SK-N-SH (cell line): ENCODE results near the gene DMRTA2. TPM values are rescaled to one million over a fixed set of nuclear protein-coding genes. Genes with fewer than 3 reads are reported as not detected.
"Not testable (repeated sequence)": the region's sequence is repeated elsewhere in the genome, so short reads cannot be mapped to it uniquely, and the experiment has no call there.

ENCODE experiments used
- CTCF ChIA-PET: fragments of 300-600, 350-600 bp; formaldehyde crosslinking; extraction: SDS; loops from one replicate; lab custom pipeline; 2021; lab: Yijun Ruan, JAX
- POLR2A ChIA-PET: fragments of 350-600 bp; sonication (Branson Sonifier 250); formaldehyde crosslinking; extraction: SDS; loops from one replicate; lab custom pipeline; 2020; ENCODE audit warnings: antibody characterized with exemption, inconsistent platforms; lab: Yijun Ruan, JAX
- DNase-seq: peaks from one replicate; pipeline ENCODE4 v3.0.0; 2012
- H2AFZ ChIP-seq: fragments of 200-600 bp; sonication (generic); 2 replicates; pipeline ENCODE4 v1.8.1; 2016; ENCODE audit warnings: antibody characterized with exemption, mild to moderate bottlenecking, low read depth
- H3F3A ChIP-seq: fragments of 200-600 bp; sonication (generic); replicated peaks from 2 replicates; pipeline ENCODE3; 2016; ENCODE audit warnings: antibody characterized with exemption, mild to moderate bottlenecking; ENCODE audit not compliant: insufficient read depth
- H3K27ac ChIP-seq, 2 experiments: fragments of 200-500 bp in 1 of 2; fragments of 200-600 bp in 1 of 2; sonication (Bioruptor generic) in 1 of 2; sonication (generic), shearing (Covaris generic) in 1 of 2; 2 replicates each; pipeline versions ENCODE4 v1.5.1 to v1.6.1; 2014 to 2016; ENCODE audit warnings: low read depth in 2 of 2, inconsistent platforms in 1 of 2, low read length in 1 of 2, mild to moderate bottlenecking in 1 of 2, mixed read lengths in 1 of 2
- H3K27me3 ChIP-seq: fragments of 200-600 bp; sonication (generic), shearing (Covaris generic); 2 replicates; pipeline ENCODE4 v1.6.1; 2016; ENCODE audit warnings: mixed run types; ENCODE audit not compliant: insufficient read depth
- H3K36me3 ChIP-seq, 2 experiments: fragments of 200-500 bp in 1 of 2; fragments of 200-600 bp in 1 of 2; sonication (Bioruptor generic) in 1 of 2; sonication (generic) in 1 of 2; replicated peaks in 1 of 2; 2 replicates each; pipeline versions ENCODE3 to v1.5.1; 2014 to 2016; ENCODE audit warnings: low read length in 1 of 2, mild to moderate bottlenecking in 1 of 2; ENCODE audit not compliant: insufficient read depth in 2 of 2, control insufficient read depth in 1 of 2
- H3K4me1 ChIP-seq, 2 experiments: fragments of 200-500 bp in 1 of 2; fragments of 200-600 bp in 1 of 2; sonication (Bioruptor generic) in 1 of 2; sonication (generic), shearing (Covaris generic) in 1 of 2; 2 replicates each; pipeline versions ENCODE4 v1.5.1 to v1.6.1; 2014 to 2016; ENCODE audit warnings: low read depth in 1 of 2, low read length in 1 of 2, mixed run types in 1 of 2; ENCODE audit not compliant: insufficient read depth in 2 of 2, control insufficient read depth in 1 of 2
- H3K4me2 ChIP-seq: fragments of 200-600 bp; sonication (generic), shearing (Covaris generic); 2 replicates; pipeline ENCODE4 v1.6.1; 2017; ENCODE audit warnings: mixed run types
- H3K4me3 ChIP-seq, 2 experiments: fragments of 200-500 bp in 1 of 2; fragments of 200-600 bp in 1 of 2; sonication (Bioruptor generic) in 1 of 2; sonication (generic), shearing (Covaris generic) in 1 of 2; 2 replicates each; pipeline versions ENCODE4 v1.5.1 to v1.8.1; 2014 to 2016; ENCODE audit warnings: low read depth in 2 of 2, inconsistent platforms in 1 of 2, low read length in 1 of 2, mild to moderate bottlenecking in 1 of 2, mixed read lengths in 1 of 2, moderate library complexity in 1 of 2
- H3K79me2 ChIP-seq: fragments of 200-600 bp; sonication (generic); 2 replicates; pipeline ENCODE4 v1.8.1; 2017; ENCODE audit warnings: mild to moderate bottlenecking; ENCODE audit not compliant: insufficient read depth
- H3K9ac ChIP-seq: fragments of 200-600 bp; sonication (generic); 2 replicates; pipeline ENCODE4 v1.6.1; 2017; ENCODE audit warnings: mixed run types
- H3K9me2 ChIP-seq: fragments of 200-600 bp; sonication (generic); 2 replicates; pipeline ENCODE4 v1.6.1; 2017; ENCODE audit warnings: mixed run types
- H3K9me3 ChIP-seq: fragments of 200-600 bp; sonication (generic); 2 replicates; pipeline ENCODE4 v1.6.1; 2017; ENCODE audit warnings: mixed run types, mild to moderate bottlenecking, moderate library complexity
- H4K20me1 ChIP-seq: fragments of 200-600 bp; sonication (generic); 2 replicates; pipeline ENCODE4 v1.6.1; 2017; ENCODE audit warnings: mild to moderate bottlenecking, mixed run types; ENCODE audit not compliant: insufficient read depth
- CHD2 ChIP-seq: fragments of 150-350 bp; IDR thresholded peaks from 2 replicates; pipeline ENCODE4 v1.6.1; 2018; ENCODE audit warnings: low read length; ENCODE audit not compliant: partially characterized antibody
- FOSL2 ChIP-seq: IDR thresholded peaks from 2 replicates; pipeline ENCODE4 v1.4.0; 2012; ENCODE audit warnings: low read depth, mild to moderate bottlenecking, moderate library complexity, borderline replicate concordance
- FOXM1 ChIP-seq: IDR thresholded peaks from 2 replicates; pipeline ENCODE4 v1.4.0; 2012; ENCODE audit warnings: low read depth, mild to moderate bottlenecking
- GATA2 ChIP-seq: sonication (generic); formaldehyde crosslinking; IDR thresholded peaks from 2 replicates; pipeline ENCODE4 v1.5.0; 2020; ENCODE audit warnings: mild to moderate bottlenecking, missing genetic modification reagents
- MEF2A ChIP-seq: IDR thresholded peaks from 2 replicates; pipeline ENCODE4 v1.4.0; 2012; ENCODE audit warnings: low read depth, borderline replicate concordance
- NFIC ChIP-seq: IDR thresholded peaks from 2 replicates; pipeline ENCODE4 v1.4.0; 2012; ENCODE audit warnings: borderline replicate concordance
- NRF1 ChIP-seq: IDR thresholded peaks from 2 replicates; pipeline ENCODE4 v1.6.1; 2012; ENCODE audit warnings: low read depth, mild to moderate bottlenecking, low read length
- RCOR1 ChIP-seq: fragments of 150-350 bp; IDR thresholded peaks from 2 replicates; pipeline ENCODE4 v1.6.1; 2017; ENCODE audit warnings: antibody characterized with exemption, low read length
- RFX5 ChIP-seq: IDR thresholded peaks from 2 replicates; pipeline ENCODE4 v1.6.1; 2012; ENCODE audit warnings: mild to moderate bottlenecking, improper control_type of control experiment, low read length
- TAF1 ChIP-seq: IDR thresholded peaks from 2 replicates; pipeline ENCODE4 v1.6.1; 2012; ENCODE audit warnings: low read depth, mild to moderate bottlenecking, low read length, moderate library complexity, borderline replicate concordance
- TEAD4 ChIP-seq: IDR thresholded peaks from 2 replicates; pipeline ENCODE4 v1.4.0; 2012; ENCODE audit warnings: mild to moderate bottlenecking, borderline replicate concordance; ENCODE audit not compliant: insufficient read depth
- WGBS: methylation state at CpG from one replicate; pipeline ENCODE4 v1.1.6; 2017; ENCODE audit warnings: low lambda C conversion rate; 5-methylcytosine and 5-hydroxymethylcytosine counted together
- polyA plus RNA-seq, 3 experiments: library from polyadenylated mRNA; depleted of rRNA; stranded (reverse); fragments of >200 nt; gene quantifications; 2 replicates each; pipeline ENCODE4 v1.2.3, GENCODE V29; 2012
- TF ChIP-seq, protein P1 (sequence below): fragments of 150-350 bp; IDR thresholded peaks from 2 replicates; pipeline ENCODE4 v1.6.1; 2016; ENCODE audit warnings: mild to moderate bottlenecking, low read depth, low read length
- TF ChIP-seq, protein P2 (sequence below): fragments of 200-600 bp; sonication (generic); IDR thresholded peaks from 2 replicates; pipeline ENCODE4 v1.6.1; 2017; ENCODE audit warnings: antibody characterized with exemption, mild to moderate bottlenecking, moderate library complexity
- TF ChIP-seq, protein P3 (sequence below): IDR thresholded peaks from 2 replicates; pipeline ENCODE4 v1.4.0; 2012; ENCODE audit warnings: low read depth, borderline replicate concordance
- TF ChIP-seq, protein P4 (sequence below): IDR thresholded peaks from 2 replicates; pipeline ENCODE4; 2012
- TF ChIP-seq, protein P5 (sequence below): fragments of 150-350 bp; IDR thresholded peaks from 2 replicates; pipeline ENCODE4 v1.6.1; 2017; ENCODE audit warnings: antibody characterized with exemption, low read length, low read depth, borderline replicate concordance

DMRTA2 gene
- polyA plus RNA-seq, 1 of the 3 experiments (the other 2 are of a cell fraction): 0.02 TPM

DNA sequence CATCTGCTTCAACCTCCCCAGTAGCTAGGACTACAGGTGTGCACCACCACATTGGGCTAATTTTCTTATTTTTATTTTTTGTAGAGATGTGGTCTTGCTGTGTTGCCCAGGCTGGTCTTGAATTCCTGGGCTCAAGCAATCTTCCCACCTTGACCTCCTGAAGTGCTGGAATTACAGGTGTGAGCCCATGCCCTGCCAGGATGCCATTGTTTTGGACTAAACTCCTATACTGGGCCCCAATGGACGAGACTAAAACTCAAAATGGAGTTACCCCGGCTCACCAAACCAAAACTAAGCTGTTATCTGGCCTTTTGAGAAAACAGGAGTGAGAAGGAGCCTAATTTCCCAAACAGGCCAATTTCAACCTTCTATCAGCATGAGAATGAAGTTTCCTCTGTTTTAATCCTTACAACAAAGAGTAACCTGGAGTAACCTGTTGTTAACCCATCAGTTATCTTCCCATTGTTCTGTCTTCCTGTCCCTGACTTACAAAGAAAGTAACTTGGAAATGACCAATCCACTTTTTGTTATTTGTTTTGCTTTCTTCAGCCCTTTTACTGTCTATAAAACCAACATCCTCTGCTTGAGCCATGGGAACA is 29.6 kb downstream of the DMRTA2 start:
- no peaks in the 10 kb centered on the region for H4K20me1 ChIP-seq
- TF ChIP-seq, protein P1, sequence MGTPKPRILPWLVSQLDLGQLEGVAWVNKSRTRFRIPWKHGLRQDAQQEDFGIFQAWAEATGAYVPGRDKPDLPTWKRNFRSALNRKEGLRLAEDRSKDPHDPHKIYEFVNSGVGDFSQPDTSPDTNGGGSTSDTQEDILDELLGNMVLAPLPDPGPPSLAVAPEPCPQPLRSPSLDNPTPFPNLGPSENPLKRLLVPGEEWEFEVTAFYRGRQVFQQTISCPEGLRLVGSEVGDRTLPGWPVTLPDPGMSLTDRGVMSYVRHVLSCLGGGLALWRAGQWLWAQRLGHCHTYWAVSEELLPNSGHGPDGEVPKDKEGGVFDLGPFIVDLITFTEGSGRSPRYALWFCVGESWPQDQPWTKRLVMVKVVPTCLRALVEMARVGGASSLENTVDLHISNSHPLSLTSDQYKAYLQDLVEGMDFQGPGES: no peak
- TF ChIP-seq MEF2A (no peak), RFX5 (no peak), GATA2 (CRISPR knock-in tag) (no peak), NRF1 (no peak), RCOR1 (no peak), TAF1 (no peak), CHD2 (no peak), NFIC (no peak), TEAD4 (no peak), FOXM1 (no peak), FOSL2 (no peak)
- TF ChIP-seq, protein P2, sequence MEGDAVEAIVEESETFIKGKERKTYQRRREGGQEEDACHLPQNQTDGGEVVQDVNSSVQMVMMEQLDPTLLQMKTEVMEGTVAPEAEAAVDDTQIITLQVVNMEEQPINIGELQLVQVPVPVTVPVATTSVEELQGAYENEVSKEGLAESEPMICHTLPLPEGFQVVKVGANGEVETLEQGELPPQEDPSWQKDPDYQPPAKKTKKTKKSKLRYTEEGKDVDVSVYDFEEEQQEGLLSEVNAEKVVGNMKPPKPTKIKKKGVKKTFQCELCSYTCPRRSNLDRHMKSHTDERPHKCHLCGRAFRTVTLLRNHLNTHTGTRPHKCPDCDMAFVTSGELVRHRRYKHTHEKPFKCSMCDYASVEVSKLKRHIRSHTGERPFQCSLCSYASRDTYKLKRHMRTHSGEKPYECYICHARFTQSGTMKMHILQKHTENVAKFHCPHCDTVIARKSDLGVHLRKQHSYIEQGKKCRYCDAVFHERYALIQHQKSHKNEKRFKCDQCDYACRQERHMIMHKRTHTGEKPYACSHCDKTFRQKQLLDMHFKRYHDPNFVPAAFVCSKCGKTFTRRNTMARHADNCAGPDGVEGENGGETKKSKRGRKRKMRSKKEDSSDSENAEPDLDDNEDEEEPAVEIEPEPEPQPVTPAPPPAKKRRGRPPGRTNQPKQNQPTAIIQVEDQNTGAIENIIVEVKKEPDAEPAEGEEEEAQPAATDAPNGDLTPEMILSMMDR: no peak
- TF ChIP-seq, protein P3, sequence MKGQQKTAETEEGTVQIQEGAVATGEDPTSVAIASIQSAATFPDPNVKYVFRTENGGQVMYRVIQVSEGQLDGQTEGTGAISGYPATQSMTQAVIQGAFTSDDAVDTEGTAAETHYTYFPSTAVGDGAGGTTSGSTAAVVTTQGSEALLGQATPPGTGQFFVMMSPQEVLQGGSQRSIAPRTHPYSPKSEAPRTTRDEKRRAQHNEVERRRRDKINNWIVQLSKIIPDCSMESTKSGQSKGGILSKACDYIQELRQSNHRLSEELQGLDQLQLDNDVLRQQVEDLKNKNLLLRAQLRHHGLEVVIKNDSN: no peak
- TF ChIP-seq, protein P4, sequence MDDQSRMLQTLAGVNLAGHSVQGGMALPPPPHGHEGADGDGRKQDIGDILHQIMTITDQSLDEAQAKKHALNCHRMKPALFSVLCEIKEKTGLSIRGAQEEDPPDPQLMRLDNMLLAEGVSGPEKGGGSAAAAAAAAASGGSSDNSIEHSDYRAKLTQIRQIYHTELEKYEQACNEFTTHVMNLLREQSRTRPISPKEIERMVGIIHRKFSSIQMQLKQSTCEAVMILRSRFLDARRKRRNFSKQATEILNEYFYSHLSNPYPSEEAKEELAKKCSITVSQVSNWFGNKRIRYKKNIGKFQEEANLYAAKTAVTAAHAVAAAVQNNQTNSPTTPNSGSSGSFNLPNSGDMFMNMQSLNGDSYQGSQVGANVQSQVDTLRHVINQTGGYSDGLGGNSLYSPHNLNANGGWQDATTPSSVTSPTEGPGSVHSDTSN: no peak
- TF ChIP-seq, protein P5, sequence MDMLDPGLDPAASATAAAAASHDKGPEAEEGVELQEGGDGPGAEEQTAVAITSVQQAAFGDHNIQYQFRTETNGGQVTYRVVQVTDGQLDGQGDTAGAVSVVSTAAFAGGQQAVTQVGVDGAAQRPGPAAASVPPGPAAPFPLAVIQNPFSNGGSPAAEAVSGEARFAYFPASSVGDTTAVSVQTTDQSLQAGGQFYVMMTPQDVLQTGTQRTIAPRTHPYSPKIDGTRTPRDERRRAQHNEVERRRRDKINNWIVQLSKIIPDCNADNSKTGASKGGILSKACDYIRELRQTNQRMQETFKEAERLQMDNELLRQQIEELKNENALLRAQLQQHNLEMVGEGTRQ: no peak
- TF ChIP-seq, all 33 proteins: peak for 0
- Histone ChIP-seq H3K36me3 (no peaks in the 10 kb centered on the region), H3K4me2 (no peak overlapping the region), H3K27ac (no peak overlapping the region), H3F3A (no peaks in the 10 kb centered on the region), H3K4me1 (no peaks in the 10 kb centered on the region), H3K4me3 (no peak overlapping the region), H3K79me2 (no peaks in the 10 kb centered on the region), H3K9ac (no peak overlapping the region), H2AFZ (no peak overlapping the region), H3K27me3 (no peaks in the 10 kb centered on the region), H3K9me3 (no peaks in the 10 kb centered on the region), H3K9me2 (no peaks in the 10 kb centered on the region)
- POLR2A ChIA-PET: no interaction called here
- CTCF ChIA-PET: interaction anchor here (0.9 kb wide), 1 partner anchor 26 kb away, joined by 3 read pairs; no protein-coding TSS in a partner anchor
- DNase-seq: no peak
- 5% methylated on average over 2 of the region's 2 CpGs for WGBS

DNA sequence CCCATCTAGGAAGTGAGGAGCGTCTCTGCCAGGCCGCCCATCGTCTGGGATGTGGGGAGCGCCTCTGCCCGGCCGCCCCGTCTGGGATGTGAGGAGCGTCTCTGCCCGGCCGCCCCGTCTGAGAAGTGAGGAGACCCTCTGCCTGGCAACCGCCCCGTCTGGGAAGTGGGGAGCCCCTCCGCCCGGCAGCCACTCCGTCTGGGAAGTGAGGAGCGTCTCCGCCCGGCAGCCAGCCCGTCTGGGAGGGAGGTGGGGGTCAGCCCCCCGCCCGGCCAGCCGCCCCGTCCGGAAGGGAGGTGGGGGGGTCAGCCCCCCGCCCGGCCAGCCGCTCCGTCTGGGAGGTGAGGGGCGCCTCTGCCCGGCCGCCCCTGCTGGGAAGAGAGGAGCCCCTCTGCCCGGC is 41.7 kb downstream of the DMRTA2 start:
- H3K36me3 ChIP-seq, DNase-seq, H3K4me2 ChIP-seq, H3K27me3 ChIP-seq, POLR2A ChIA-PET, H3K4me3 ChIP-seq, H2AFZ ChIP-seq, H3K9ac ChIP-seq, H4K20me1 ChIP-seq, H3K27ac ChIP-seq, CTCF ChIA-PET, H3K9me2 ChIP-seq, H3K79me2 ChIP-seq, H3F3A ChIP-seq, H3K9me3 ChIP-seq, H3K4me1 ChIP-seq: not testable (repeated sequence)
- WGBS: no CpG with 5 or more reads among the region's 33 CpGs
